ENCODE data around the gene SS18L1.

DNA sequence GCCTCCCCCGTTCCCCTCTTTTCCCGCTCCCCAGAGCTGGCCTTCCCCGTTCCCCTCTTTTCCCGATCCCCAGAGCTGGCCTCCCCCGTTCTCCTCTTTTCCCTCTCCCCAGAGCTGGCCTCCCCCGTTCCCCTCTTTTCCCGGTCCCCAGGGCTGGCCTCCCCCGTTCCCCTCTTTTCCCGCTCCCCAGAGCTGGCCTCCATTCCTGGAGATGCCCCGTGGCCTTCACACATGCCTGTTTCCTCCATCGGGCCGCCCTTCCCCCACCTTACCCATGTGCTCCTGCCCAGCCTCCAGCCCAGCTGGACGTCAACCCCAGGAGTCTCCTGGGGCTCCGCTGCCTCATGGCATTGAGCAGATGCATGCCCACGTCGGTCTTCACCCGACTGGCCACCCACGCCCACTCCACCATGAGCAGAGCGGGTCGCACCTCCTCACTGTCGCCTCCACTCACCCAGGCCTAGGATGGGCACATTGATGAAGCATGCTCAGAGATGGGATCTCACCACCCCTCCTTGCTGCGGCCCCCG lies 8.3 kb downstream of the SS18L1 start:
- TF ChIP-seq POLR2AphosphoS5 (IDR thresholded peaks at IDR 0.05; ENCODE audit: low read depth, low read length), result no peak
- no peak for TF ChIP-seq POLR2A (IDR thresholded peaks at IDR 0.05; ENCODE audit: low read depth, low read length)
